Fibroblast of mammary gland (primary cell): ENCODE data around the gene APBA2.

Source experiments
- DNase-seq: peaks from one replicate; pipeline ENCODE4 v3.0.0-alpha.2; 2010; ENCODE audit warnings: low read depth
- H3K4me3 ChIP-seq: 2 replicates; pipeline ENCODE4 v1.5.1; 2011; ENCODE audit warnings: low read depth, mild to moderate bottlenecking, low read length, moderate library complexity; ENCODE audit not compliant: control insufficient read depth
- CTCF ChIP-seq: conservative IDR thresholded peaks from 2 replicates; pipeline ENCODE4 v1.5.1; 2011; ENCODE audit warnings: low read depth, low read length, inconsistent platforms; ENCODE audit not compliant: control insufficient read depth, insufficient read depth

Gene APBA2

GRCh38 chr15:28929200-28929599 is 43.4 kb downstream of the APBA2 start:
- DNase-seq, result no peak
- H3K4me3 ChIP-seq, result no peak overlapping the region
- TF ChIP-seq CTCF, result no peak

- no peak overlapping the region for H3K4me3 ChIP-seq
- TF ChIP-seq CTCF, result no peak
- no peak for DNase-seq
Observed at GRCh38 chr15:28930011-28930410, 44.2 kb downstream of the APBA2 start.

GRCh38 chr15:28930476-28931291 is 44.9 kb downstream of the APBA2 start:
- TF ChIP-seq CTCF, result no peak
- DNase-seq, result no peak
- no peak overlapping the region for H3K4me3 ChIP-seq

- no peak for DNase-seq
- no peak overlapping the region for H3K4me3 ChIP-seq
- no peak for TF ChIP-seq CTCF
Observed at GRCh38 chr15:28931828-28932227, 46.1 kb downstream of the APBA2 start.

GRCh38 chr15:28932361-28932760 is 46.6 kb downstream of the APBA2 start:
- no peak for TF ChIP-seq CTCF
- no peak overlapping the region for H3K4me3 ChIP-seq
- no peak for DNase-seq

GRCh38 chr15:28933710-28934445 is 48.1 kb downstream of the APBA2 start:
- no peak for TF ChIP-seq CTCF
- no peak overlapping the region for H3K4me3 ChIP-seq
- no peak for DNase-seq

- DNase-seq, result no peak
- no peak overlapping the region for H3K4me3 ChIP-seq
- no peak for TF ChIP-seq CTCF
Observed at GRCh38 chr15:28934645-28935044, 48.9 kb downstream of the APBA2 start.
